ENCODE results near the gene GRK5.
A peak's percentile ranks its signal among the peaks of the same experiment; 100 is the strongest.
"Not testable (repeated sequence)": the region's sequence is repeated elsewhere in the genome, so short reads cannot be mapped to it uniquely, and the experiment has no call there.

The GRK5 gene

DNA sequence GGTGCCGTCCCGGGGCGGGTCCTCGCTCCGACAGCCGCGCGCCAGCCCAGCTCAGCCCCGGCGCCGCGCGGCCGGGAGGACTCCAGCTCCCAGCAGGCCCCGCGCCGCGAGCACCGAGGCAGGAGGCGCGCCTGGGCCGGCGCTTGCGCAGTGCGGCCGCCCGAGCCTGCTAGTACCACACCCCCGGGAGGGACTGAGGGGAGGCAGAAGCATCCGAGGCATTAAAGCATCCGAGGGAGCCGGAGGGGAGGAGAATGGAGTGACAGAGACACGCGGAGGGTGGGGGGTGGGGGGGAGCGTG is at the start of gene GRK5:
TSS of gene GRK5 (plus strand) at position 206 of the 301 bp plus-strand sequence. CDS start 347 bp downstream, outside the sequence.
- DNase-seq (ENCODE audit: low read depth), result peak; percentile 88

DNA sequence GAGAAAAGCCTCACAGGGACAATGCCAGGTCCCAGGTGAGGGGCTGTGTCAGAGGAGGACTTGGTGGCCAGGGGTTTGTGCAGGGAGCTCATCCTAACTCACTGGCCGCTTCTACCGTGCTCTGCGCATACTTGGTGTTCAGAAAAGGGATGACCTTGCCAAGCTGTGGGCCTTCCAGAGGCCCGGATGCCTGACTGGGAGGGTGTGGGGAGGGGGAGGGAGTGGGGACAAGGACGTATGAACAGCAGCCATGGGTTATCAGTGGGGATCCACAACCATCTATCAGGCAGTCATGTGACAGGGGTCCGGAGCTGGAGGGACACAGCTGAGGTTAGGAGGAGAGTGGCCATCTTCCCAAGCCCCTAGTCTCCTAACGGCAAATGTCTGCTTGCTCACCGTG is 48.0 kb upstream of the GRK5 start:
- no peak for DNase-seq (ENCODE audit: low read depth)

DNA sequence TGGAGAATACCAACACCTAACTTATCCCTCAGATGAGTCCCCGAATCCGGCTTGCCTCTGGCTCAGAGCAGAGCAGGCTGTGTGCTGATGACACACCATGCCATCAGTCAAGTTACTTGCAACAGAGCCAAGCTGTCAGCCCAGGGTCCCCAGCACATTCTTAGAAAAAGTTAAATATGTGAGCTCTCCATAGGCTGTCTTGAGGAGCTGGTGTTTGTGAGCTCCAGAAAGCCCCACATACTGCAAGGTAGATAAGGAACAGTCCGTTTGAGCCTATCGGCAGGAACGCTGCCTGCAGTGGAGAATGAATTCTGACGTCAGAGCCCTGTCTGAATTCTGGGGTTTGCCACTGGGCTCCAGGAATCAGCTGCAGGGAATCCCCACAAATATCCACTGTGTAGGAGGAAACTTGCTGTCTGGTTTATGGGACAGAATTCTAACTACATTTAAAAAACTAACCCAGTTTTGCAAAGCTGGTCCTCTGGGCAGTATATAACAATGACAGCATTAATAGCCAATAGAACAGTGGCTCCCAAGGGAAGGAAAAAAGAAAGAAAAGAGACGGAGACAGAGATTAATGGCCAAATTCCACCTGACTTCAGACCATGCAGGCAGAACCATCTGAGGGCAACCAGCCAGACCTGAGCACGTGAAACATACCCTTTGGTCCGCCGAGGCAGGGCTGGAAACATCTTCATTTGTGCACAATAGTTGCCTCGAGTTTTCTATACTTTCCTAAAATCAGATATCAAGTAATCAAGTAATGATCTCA is 45.5 kb upstream of the GRK5 start:
- DNase-seq (ENCODE audit: low read depth), result no peak

DNA sequence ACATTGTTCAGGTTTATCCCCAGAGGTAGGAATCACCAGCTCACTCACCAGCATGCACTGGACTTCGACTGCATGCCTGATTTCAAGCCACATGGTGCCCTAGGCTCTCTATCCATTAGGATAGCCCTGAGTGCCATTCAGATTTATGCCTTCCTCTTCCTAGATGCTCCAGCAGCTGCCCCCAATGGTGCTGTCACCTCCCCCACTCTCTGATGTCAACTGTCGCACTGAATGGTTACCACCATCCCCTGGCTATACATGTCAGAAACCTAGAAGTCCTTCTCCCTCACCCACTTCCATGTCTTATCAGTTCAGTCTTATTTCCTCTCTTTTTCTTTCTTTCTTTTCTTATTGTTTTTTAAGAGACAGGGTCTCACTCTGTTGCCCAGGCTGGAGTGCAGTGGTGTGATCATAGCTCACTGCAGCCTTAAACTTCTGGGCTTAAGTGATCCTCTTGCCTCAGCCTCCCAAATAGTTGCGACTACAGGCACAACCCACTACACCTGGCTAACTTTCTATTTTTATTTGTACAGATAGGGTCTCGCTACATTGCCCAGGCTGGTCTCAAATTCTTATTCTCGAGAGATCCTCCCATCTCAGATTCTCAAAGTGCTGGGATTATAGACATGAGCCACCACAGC is 44.8 kb upstream of the GRK5 start:
- DNase-seq (ENCODE audit: low read depth), result no peak

DNA sequence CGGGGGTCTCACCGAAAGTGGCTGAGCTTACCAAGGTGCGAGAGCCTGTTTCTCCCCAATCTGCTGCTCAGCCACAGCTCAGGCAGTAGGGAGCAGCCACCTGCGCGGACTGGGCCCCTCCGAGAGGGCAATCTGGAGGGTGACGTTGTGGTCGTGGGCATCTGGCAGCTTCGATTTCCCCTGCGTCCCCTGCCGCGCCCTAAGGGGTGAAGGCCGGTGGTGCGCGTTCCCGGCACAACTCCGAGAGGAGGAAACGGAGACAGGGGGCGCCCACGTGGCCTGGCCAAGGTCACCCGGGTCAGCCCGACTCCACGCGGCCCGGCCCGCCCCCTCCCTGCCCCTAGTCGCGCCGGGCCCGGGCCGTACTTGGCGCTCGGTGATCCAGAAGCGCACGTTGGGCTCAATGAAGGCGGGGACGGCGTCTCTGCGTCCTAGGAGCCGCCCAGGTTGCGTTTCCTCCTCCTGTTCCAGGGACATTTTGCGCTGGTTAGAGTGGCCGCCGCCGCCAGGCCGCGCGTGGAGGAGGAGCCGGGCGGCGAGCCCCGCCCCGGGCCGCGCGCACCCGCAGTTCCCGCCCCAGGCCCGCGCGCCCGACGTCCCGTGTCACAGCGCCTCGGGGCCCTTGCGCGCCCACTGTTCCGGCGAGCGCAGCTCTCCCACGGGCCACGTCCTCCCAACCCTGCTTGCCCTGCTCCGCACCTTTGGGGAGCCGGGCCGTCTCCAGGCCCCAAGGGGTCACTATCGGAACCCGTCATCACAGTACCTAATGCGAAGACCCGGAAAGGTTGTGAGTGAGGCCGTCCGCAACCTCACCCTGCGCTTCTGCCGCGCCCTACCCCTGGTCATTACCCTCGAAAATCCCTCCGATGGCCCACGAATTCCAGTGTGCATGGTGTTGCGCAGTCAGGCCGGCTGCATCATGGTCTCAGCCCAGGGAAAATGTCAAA is 41.9 kb upstream of the GRK5 start, which contains the start of gene SFXN4:
TSS of gene SFXN4 (minus strand) at position 544 of the 947 bp plus-strand sequence. CDS start at position 477, 67 bp downstream.
- DNase-seq (ENCODE audit: low read depth), result peak; percentile 70

DNA sequence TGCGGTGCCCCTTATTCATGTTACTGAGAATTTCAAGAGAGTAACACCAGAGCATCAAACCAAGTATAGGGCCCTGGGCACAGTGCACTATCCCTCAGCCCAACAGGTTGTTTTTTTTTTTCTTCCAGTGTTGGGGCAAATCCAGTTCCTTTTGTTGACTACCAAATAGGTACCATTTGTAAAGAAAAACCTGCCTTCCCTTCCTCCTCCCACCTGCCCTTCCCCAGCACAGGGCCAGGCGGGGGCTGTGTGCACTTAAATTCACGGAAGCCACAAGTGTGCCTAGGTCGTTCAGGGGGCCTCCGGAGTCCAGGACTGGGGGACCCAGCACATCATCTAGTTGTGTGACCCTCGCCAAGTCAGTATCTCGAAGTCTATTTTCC is 41.3 kb upstream of the GRK5 start:
- DNase-seq (ENCODE audit: low read depth), result no peak

DNA sequence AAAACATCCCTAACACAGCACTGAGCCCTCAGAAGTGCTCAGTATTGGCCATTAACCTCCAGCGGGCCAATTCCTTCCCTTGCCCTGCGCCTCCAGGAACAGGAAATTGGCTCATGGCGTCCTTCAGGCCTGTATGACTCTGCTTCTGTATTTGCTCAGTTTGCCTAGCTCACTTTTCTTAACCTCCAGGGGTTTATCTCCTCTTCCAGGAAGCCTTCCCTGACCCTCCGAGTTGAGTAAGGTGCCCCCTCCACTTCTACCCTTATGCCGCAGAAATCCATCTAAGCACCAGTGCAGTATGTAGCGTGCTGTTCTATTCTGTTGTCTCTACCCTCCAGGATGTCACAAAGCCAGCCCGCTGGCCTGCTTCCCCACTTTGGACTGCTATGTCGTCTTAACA is 40.8 kb upstream of the GRK5 start:
- DNase-seq (ENCODE audit: low read depth), result no peak

DNA sequence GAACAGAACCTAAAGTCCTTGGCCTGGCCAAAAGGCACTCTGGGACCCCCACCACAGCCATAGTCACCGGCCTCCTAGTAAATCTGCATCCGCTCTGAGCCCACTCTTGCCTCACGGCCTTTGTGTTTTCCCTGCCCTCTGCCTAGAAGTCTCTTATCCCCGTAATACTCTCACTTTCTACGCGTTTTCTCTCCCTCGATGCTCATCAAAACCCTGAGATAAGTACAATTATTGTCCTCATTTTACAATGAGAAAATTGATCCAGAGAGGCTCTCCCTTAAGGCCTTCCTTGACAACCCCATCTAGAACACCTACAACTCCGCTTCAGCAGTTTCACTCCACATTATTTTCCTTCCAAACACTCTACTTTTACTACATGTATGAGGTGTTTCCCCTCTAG is 40.3 kb upstream of the GRK5 start:
- DNase-seq (ENCODE audit: low read depth), result no peak

DNA sequence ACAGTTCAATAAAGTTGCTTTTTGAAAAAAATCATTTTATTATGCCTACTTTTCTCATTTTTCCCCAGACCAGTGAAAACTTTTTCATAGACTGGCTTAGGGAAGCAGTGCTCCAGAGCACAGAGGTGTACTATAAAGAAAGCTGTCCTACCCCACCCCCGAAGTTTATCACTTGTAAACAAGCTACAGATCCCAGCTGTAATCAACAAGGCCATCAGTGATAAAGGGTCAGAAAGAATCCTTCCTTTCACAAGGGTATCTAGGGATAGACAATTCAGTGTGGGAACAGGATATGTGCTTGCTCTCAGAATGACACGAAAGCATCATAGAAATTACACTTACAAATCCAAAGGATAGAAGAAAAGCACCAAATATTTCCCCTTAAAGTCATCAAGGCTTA is 33.3 kb upstream of the GRK5 start:
- no peak for DNase-seq (ENCODE audit: low read depth)

DNA sequence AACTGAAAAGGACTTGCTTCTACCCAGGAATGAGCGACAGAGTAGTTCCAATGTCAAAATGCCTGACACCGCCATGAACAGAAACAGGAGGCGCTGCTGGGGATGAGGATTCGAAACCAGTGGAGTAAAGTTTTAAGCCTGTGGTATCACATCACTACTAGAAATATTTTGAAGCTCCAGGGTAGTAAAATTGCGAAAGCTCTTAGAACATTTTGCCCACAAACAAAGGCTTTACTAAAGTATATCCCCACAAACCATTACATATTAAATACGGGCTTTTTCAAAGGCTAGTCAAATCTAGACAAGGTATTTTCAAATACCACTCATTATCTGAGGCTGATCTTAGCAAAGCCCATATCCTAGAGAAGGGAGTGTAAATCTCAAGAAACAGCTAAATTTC is 31.2 kb upstream of the GRK5 start:
- no peak for DNase-seq (ENCODE audit: low read depth)

DNA sequence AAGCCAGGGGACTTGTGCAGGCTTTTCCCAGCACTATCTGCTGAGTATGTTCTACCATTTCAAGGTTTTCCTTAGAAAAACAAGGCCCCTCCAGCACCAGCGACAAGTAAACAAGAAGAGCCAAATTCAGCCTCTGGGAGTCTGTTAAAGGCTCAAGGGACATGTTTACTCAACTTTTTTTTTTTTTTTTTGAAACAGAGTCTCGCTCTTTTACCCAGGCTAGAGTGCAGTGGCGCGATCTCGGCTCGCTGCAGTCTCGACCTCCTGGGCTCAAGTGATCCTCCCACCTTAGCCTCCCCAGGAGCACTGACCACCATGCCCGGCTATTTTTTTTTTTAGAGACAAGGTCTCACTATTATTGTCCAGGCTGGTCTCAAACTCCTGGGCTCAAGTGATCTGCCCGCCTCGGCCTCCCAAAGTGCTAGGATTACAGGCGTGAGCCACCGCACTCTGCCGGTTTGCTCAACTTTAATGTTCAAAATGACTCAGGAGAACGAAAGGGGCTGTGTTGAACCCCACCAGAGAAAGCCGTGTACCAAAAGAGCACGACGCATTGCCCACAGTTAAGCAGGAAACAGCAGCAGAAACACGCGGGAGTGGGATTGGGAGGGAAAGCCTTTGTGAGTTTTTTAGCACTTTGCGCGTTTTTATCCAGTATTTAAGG is 29.5 kb upstream of the GRK5 start:
- DNase-seq (ENCODE audit: low read depth), result no peak

DNA sequence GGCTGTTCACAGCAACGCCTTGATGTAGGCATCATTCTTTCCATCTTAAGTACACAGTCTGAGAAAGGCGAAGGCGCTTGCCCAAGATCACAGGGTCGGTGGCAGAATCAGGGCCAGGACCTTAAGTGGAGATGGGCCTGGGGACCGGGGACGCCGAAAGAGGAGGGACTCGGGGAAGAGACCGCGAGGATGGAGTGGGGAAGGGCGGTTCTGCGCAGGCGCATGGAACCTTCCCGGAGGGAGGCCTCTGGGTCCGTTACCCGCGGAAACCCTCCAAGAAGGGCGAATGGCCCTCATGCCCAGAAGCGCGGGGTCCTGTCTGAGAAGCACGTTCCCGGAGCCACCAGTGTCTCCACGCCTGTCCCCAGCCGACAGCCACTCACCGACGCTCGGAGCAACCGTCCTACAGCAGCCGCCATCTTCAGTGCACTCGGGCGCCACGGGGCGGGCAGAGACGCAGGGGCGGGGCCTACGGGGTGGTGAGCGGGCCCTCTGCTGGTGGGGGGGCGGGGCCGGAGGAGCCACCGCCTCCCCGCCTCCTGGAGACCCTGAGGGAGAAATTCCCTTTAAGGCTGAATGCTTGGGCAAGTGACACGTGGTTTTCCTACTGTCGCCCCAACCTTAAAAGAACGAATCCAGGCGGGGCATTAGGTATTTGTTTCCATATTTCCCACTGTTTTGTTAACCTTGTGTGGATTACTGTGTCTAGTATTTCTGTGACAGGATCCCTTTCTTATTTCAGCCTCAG is 28.8 kb upstream of the GRK5 start, which contains the start of gene PRDX3:
TSS of gene PRDX3 (minus strand) at position 441 of the 748 bp plus-strand sequence. CDS start at position 419, 22 bp downstream.
- DNase-seq (ENCODE audit: low read depth), result peak; percentile 92

DNA sequence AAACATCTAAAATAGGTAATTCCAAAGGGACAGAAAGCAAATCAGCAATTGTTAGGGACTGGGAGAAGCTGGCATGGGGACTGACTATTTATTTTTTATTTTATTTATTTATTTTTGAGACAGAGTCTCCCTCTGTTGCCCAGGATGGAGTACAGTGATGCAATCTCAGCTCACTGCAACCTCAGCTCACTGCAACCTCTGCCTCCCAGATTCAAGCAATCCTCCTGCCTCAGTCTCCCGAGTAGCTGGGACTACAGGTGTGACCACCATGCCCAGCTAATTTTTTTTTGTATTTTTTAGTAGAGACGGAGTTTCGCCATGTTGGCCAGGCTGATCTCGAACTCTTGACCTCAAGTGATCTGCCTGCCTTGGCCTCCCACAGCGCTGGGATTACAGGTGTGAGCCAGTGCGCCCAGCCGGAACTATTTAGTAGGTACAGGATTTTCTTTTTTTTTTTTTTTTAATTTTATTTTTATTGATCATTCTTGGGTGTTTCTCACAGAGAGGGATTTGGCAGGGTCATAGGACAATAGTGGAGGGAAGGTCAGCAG is 26.4 kb upstream of the GRK5 start:
- not testable (repeated sequence) for DNase-seq (ENCODE audit: low read depth)

DNA sequence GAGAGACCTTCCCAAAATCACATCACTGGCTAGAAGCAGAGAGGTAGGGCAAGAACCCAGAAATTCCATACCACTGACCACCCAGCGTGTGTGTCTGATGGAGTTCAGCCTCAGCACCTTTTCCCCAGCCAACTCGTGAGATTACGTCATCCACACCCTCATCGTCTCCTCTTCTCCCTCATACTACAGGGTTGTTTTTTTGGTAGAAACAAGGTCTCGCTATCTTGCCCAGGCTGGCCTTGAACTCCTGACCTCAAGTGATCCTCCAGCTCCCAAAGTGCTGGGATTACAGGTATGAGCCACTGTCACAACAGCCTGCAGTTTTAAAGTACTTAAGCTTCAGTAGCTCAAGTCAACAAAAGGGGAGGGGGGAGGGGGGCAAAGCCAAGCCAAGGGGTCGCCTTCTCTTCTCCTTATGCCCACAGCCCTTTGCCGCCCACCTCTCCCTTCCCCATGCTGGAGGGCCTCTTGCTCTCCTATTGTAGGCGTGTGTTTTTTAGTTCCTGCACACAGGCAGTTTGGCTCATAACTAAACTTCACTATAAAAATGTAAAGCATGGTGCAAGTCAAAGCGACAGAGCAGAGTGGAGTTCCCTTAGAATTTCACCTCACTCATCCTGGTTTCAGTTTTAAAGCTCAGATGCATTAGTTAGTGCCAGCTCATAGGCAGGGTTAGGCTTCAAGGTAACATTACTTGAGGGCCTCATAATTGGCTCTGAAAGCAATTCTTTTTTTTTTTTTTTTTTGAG is 23.5 kb upstream of the GRK5 start:
- DNase-seq (ENCODE audit: low read depth), result no peak

DNA sequence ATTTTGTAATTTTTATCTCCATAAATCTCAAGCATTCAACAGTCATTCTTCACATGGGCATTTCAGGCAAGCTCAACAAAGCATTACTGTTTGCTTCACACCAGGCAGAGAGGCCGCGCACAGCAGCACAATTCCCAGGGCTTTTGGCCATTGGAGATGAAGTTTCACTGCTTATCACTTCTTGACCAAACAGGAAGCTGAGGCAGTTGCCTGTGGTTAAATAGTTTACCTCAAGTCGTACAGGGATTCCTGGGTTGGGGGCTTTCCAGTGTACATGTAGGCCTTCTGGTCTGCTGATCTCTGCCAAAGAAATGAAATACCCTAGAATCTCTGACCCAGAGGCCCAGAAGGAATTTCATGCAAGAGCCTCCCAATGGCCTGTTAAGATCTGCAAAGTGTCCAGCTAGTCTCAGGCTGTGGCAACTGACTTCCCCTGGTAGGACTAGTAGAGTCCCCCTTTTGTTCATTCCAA is 17.5 kb upstream of the GRK5 start:
- no peak for DNase-seq (ENCODE audit: low read depth)

DNA sequence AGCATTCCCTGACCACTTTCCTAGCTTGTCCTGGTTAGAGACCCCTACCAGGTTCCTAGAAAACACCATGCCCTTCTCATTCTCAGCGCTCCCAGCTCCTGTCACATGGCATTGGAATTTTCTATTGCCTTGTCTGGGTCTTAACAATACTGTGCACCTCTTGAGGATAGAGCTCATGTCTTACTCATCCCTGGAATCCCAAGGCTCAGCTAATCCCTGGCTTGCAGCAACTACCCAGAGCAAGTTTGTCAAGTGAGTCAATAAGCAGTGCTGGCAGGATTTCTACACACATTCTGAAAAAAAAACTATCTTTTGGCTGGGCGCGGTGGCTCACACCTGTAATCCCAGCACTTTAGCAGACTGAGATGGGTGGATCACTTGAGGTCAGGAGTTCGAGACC is 17.0 kb upstream of the GRK5 start:
- no peak for DNase-seq (ENCODE audit: low read depth)

DNA sequence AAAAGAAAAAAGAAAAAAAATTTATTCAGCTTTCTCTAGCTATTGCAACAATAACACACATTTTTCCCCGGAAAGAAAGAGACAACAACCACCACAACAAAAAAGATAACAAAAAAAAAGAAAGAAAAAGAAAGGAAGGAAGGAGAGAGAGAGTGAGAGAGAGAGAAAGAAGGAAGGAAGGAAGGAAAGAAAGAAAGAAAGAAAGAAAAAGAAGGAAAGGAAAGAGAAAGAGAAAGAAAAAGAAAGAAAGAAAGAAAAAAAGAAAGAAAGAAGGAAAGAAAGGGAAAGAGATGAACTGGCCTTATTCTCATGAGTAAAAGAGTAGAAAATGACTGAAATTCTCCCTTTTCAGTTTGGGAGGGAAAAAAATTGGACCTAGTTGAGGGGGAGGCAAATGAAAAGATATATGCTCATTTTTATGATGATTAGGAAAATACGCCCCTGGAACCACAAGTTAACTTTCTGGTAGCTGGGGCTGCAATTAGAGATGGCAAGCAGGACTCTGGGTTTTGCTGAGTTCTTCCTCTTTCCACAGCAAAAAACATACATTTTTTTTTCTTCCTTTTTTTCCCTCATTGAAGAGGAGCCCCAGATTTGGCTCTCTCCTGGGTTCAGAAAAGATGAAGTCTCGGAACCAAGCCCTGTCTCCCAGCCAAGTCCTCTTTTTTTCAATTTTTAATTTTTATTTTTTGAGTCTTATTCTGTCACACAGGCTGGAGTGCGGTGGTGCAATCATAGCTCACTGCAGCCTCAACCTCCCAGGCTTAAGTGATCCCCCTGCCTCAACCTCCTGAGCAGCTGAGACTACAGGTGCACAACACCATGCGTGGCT is 16.2 kb upstream of the GRK5 start:
- DNase-seq (ENCODE audit: low read depth), result no peak

DNA sequence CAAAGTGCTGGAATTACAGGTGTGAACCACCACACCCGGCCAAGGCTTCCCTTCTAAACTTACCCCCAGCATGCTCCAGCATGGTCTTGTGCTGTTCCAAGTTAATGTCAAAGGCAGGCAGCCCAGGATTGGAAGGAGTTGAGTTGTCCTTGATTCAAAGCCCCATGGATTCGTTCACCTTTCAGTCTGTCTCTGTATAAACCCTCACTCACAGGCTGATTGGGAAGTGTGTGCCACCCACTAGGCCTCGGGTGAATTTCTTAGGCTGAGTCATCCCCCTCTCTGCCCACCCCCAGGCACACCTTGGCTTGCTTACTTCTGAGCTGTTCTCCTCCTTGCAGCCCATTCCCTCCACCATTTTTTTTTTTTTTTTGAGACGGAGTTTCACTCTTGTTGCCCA is 15.5 kb upstream of the GRK5 start:
- DNase-seq (ENCODE audit: low read depth), result no peak

DNA sequence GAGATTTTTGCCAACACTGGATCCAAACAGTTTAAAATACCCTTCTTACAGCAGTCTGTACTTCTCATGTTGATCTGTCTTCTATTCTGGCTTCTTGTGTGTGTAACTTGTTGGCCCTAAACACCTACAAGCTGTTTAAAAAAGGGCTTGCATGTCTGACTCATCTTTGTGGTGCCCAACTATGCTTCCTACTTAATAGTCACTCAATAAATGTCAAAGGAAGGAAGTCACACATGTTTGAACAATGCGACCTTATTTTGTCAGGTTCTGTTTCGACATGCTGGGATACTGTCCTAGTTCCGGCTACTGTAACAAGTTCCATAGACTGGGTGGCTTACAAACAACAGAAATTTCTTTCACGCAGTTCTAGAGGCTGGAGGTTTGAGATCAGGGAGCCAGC is 9.4 kb upstream of the GRK5 start:
- no peak for DNase-seq (ENCODE audit: low read depth)
